A673 (cell line): ENCODE results near the gene SPATS2L. TPM values are rescaled to one million over a fixed set of nuclear protein-coding genes. Genes with fewer than 3 reads are reported as not detected.

Experiments used
- BruUV-seq: library from RNA; stranded (reverse); fragments of 400-500 nt; replicated peaks from 2 replicates; lab custom pipeline; 2021; lab: Mats Ljungman, UMichigan
- CTCF ChIA-PET: fragments of 300-600 bp; sonication (Branson Sonifier 250); formaldehyde crosslinking; loops from one replicate; lab custom pipeline; 2022; ENCODE audit warnings: antibody characterized with exemption; lab: Charles Lee
- POLR2A ChIA-PET: fragments of 300-600 bp; sonication (Branson Sonifier 250); formaldehyde crosslinking; loops from one replicate; lab custom pipeline; 2022; ENCODE audit warnings: antibody characterized with exemption; ENCODE audit not compliant: low non-redundant PET; lab: Charles Lee
- DNase-seq: peaks from one replicate; pipeline ENCODE4 v3.0.0-alpha.2; 2015; ENCODE audit warnings: low spot score
- H3K27ac ChIP-seq: fragments of 200-600 bp; sonication (generic); 2 replicates; pipeline ENCODE4 v1.5.1; 2016; ENCODE audit warnings: mixed run types, low read depth, mild to moderate bottlenecking, mixed read lengths, antibody characterized with exemption, low read length; ENCODE audit not compliant: poor library complexity, severe bottlenecking
- H3K27me3 ChIP-seq: fragments of 200-600 bp; sonication (generic); replicated peaks from 2 replicates; pipeline ENCODE4 v1.6.1; 2017; ENCODE audit warnings: mixed run types, low read depth, mild to moderate bottlenecking, mixed read lengths, antibody characterized with exemption, low read length; ENCODE audit not compliant: insufficient read depth, poor library complexity
- H3K36me3 ChIP-seq: fragments of 200-600 bp; sonication (generic); 2 replicates; pipeline ENCODE4 v1.6.1; 2016; ENCODE audit warnings: mixed run types, mild to moderate bottlenecking, mixed read lengths, antibody characterized with exemption, low read length; ENCODE audit not compliant: insufficient read depth, poor library complexity, severe bottlenecking
- H3K4me1 ChIP-seq: fragments of 200-600 bp; sonication (generic); 2 replicates; pipeline ENCODE4 v1.6.1; 2017; ENCODE audit warnings: mixed run types, mild to moderate bottlenecking, mixed read lengths, antibody characterized with exemption, low read length; ENCODE audit not compliant: insufficient read depth, poor library complexity, severe bottlenecking
- H3K4me3 ChIP-seq: fragments of 200-600 bp; sonication (generic); 2 replicates; pipeline ENCODE4 v1.5.1; 2016; ENCODE audit warnings: low read depth, mixed run types, mild to moderate bottlenecking, mixed read lengths, low read length; ENCODE audit not compliant: poor library complexity, severe bottlenecking
- H3K9me3 ChIP-seq: fragments of 200-600 bp; sonication (generic); 2 replicates; pipeline ENCODE4 v1.6.1; 2016; ENCODE audit warnings: mixed run types, low read depth, mild to moderate bottlenecking, mixed read lengths, antibody characterized with exemption, low read length; ENCODE audit not compliant: poor library complexity, severe bottlenecking
- CTCF ChIP-seq: fragments of 300-800, 200-600 bp; sonication (generic); conservative IDR thresholded peaks from 2 replicates; pipeline ENCODE4 v1.5.1; 2017; ENCODE audit warnings: low read depth, mild to moderate bottlenecking, antibody characterized with exemption, low read length, moderate library complexity, mixed read lengths
- EZH2 ChIP-seq: fragments of 200-600 bp; sonication (generic); IDR thresholded peaks from 2 replicates; pipeline ENCODE4 v1.6.1; 2017; ENCODE audit warnings: borderline replicate concordance, low read depth, mild to moderate bottlenecking, mixed read lengths, antibody characterized with exemption, low read length; ENCODE audit not compliant: poor library complexity, severe bottlenecking
- intact Hi-C: fragments of 100-400 bp; cut with micrococcal nuclease; formaldehyde crosslinking; loops from one replicate; pipeline ENCODE4 v1.10.0; 2022; ENCODE audit not compliant: unreplicated experiment
- total RNA-seq: library from RNA; stranded (reverse); gene quantifications from 2 replicates; pipeline ENCODE4 v1.2.3, GENCODE V29; 2021

SPATS2L gene
- total RNA-seq, 1 experiment from 2014 or later: 10.0 TPM

- no peak for TF ChIP-seq CTCF
- TF ChIP-seq EZH2: no peak
- CTCF ChIA-PET: no interaction called here
- Histone ChIP-seq H3K27me3 (peaks cover 7% of the 10 kb centered on the region), H3K9me3 (no peaks in the 10 kb centered on the region), H3K4me3 (no peak overlapping the region), H3K36me3 (no peaks in the 10 kb centered on the region), H3K4me1 (no peaks in the 10 kb centered on the region), H3K27ac (no peak overlapping the region)
- no TSS peak for BruUV-seq
- no peak for DNase-seq
- intact Hi-C loops: no loop called here
- POLR2A ChIA-PET: no interaction called here
These were observed 14.5 kb downstream of the SPATS2L start for GRCh38 chr2:200320991-200321390.

- peaks cover 7% of the 10 kb centered on the region for H3K27me3 ChIP-seq
- no peaks in the 10 kb centered on the region for H3K9me3 ChIP-seq
- no peaks in the 10 kb centered on the region for H3K36me3 ChIP-seq
- BruUV-seq: no TSS peak
- no peak overlapping the region for H3K27ac ChIP-seq
- TF ChIP-seq CTCF (no peak), EZH2 (no peak)
- POLR2A ChIA-PET: no interaction called here
- no peaks in the 10 kb centered on the region for H3K4me1 ChIP-seq
- no peak overlapping the region for H3K4me3 ChIP-seq
- CTCF ChIA-PET: no interaction called here
- intact Hi-C loops: no loop called here
- no peak for DNase-seq
These were observed 15.5 kb downstream of the SPATS2L start for GRCh38 chr2:200321780-200322534.

- DNase-seq: no peak
- H3K36me3 ChIP-seq: no peaks in the 10 kb centered on the region
- peaks cover 7% of the 10 kb centered on the region for H3K27me3 ChIP-seq
- intact Hi-C loops: no loop called here
- POLR2A ChIA-PET: no interaction called here
- H3K4me3 ChIP-seq: no peak overlapping the region
- no peak overlapping the region for H3K27ac ChIP-seq
- CTCF ChIA-PET: no interaction called here
- no peaks in the 10 kb centered on the region for H3K9me3 ChIP-seq
- no peaks in the 10 kb centered on the region for H3K4me1 ChIP-seq
- TF ChIP-seq EZH2 (no peak), CTCF (no peak)
- BruUV-seq: no TSS peak
These were observed 16.1 kb downstream of the SPATS2L start for GRCh38 chr2:200322607-200323006.
